GM12873 (cell line): ENCODE data around the gene EMC10.

Experiments
- TF ChIP-seq, protein P1 (sequence below): IDR thresholded peaks from 2 replicates; pipeline ENCODE4 v1.5.1; 2012; ENCODE audit warnings: low read depth, mild to moderate bottlenecking, moderate library complexity, low read length, control low read depth; ENCODE audit not compliant: insufficient read depth; ENCODE audit errors: missing control alignments

The EMC10 gene

GRCh38 chr19:50475736-50476223, 527 bp upstream of the EMC10 start:
- TF ChIP-seq, protein P1, sequence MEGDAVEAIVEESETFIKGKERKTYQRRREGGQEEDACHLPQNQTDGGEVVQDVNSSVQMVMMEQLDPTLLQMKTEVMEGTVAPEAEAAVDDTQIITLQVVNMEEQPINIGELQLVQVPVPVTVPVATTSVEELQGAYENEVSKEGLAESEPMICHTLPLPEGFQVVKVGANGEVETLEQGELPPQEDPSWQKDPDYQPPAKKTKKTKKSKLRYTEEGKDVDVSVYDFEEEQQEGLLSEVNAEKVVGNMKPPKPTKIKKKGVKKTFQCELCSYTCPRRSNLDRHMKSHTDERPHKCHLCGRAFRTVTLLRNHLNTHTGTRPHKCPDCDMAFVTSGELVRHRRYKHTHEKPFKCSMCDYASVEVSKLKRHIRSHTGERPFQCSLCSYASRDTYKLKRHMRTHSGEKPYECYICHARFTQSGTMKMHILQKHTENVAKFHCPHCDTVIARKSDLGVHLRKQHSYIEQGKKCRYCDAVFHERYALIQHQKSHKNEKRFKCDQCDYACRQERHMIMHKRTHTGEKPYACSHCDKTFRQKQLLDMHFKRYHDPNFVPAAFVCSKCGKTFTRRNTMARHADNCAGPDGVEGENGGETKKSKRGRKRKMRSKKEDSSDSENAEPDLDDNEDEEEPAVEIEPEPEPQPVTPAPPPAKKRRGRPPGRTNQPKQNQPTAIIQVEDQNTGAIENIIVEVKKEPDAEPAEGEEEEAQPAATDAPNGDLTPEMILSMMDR, result no peak

- TF ChIP-seq, protein P1, result no peak
These were observed 566 bp downstream of the EMC10 start for GRCh38 chr19:50476907-50477238.

GRCh38 chr19:50477751-50478515, 1.6 kb downstream of the EMC10 start:
- TF ChIP-seq, protein P1, result no peak

DNA sequence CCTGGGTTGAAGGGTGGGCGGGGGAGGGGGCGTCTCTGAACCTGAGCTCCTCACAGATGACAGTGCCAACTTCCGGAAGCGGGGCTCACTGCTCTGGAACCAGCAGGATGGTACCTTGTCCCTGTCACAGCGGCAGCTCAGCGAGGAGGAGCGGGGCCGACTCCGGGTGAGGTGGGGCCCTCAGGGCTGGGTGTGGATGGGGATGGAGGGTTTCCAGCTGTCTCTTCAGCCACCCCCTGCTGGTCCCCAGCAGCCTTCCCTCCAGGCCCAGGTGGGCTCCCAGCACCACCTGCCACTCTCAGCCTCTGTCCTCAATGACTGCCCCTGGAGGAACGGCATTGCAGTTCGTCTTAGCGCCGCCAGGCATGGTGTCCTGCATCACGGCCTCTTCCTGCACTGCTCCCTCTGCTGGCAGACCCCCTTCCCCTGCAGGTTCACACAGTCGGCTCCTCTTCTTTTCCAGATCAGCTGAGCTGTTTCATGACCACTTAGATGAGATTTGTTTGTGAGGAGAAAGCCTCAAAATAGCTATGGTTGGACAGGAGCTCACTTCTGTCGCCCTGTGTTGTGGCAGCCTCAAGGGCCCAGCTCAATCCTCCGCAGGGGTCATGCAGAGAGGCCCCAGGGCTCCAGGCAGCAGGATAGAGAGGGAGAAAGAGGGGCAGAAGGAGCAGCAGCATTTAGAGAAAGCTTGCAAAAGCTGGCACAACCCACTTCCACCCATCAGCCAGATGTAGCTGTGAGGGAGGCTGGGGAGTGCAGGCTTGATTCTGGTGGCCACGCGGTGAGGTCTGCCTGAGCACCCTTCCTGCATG, 2.8 kb downstream of the EMC10 start:
- TF ChIP-seq, protein P1, result peak; percentile 46

GRCh38 chr19:50479761-50480251, 3.5 kb downstream of the EMC10 start:
- TF ChIP-seq, protein P1, result no peak

DNA sequence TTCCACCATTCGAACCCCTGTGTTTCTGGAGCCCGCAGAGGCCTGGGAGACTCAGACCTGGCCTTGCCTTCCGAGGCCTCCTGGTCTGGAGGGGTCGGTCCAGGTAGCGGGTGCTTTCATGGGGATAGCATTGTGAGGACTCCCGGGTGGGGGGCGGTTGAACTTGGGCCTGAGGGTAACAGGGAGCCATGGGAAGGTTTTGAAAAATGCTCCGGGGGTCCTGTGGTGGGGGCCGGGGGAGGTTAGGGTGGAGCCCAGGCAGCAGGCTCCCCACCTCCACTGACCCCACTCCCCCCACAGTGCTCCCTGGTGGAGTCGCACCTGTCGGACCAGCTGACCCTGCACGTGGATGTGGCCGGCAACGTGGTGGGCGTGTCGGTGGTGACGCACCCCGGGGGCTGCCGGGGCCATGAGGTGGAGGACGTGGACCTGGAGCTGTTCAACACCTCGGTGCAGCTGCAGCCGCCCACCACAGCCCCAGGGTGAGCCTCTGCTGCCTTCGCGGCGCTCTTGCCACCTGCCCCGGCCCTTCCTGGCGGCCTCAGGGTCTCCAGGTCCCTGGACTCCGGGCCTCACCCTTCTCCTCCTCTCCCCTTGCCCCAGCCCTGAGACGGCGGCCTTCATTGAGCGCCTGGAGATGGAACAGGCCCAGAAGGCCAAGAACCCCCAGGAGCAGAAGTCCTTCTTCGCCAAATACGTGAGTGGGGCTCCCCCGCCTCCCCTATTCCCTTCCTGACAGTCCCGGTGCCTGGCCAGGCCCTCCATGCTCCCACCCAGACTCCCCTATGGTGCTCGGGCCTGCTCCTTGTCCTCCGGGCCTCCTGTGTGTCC, 4.2 kb downstream of the EMC10 start:
- TF ChIP-seq, protein P1, result no peak
